ENCODE results near the gene INHBB. TPM values are rescaled to one million over a fixed set of nuclear protein-coding genes. Genes with fewer than 3 reads are reported as not detected.
"Not testable (repeated sequence)": the region's sequence is repeated elsewhere in the genome, so short reads cannot be mapped to it uniquely, and the experiment has no call there.

The INHBB gene
- total RNA-seq, 1 donor from 2014 or later: 54.8 TPM

GRCh38 chr2:120315367-120316033 is 30.4 kb upstream of the INHBB start:
- no peak for DNase-seq (ENCODE audit: low spot score)

DNA sequence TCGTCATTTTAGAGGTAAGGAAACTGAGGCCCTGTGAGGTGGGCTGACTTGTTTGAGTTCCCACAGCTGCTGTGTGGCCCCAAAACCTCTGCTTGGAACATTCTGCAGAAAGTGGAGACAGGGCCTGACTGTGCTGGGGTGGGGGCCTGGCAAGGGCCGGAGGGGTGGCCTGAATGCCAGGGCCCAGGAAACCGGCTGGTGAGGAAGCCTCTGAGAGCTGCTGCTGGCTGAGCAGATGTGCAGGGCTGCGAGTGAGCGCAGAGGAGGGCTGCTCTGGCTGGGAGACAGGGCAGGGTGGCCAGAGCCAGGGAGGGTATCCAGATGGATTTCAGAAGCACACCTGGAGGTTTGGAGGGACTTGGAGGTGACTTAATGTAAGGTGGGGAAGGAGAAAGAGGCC is 29.9 kb upstream of the INHBB start:
- DNase-seq (ENCODE audit: low spot score): no peak

- no peak for DNase-seq (ENCODE audit: low spot score)
Observed at GRCh38 chr2:120316528-120317179, 29.3 kb upstream of the INHBB start.

- no peak for DNase-seq (ENCODE audit: low spot score)
Observed at GRCh38 chr2:120317180-120317533, 28.8 kb upstream of the INHBB start.

GRCh38 chr2:120317916-120318315 is 28.0 kb upstream of the INHBB start:
- DNase-seq (ENCODE audit: low spot score): no peak

GRCh38 chr2:120318626-120319025 is 27.3 kb upstream of the INHBB start:
- no peak for DNase-seq (ENCODE audit: low spot score)

GRCh38 chr2:120319123-120319522 is 26.8 kb upstream of the INHBB start:
- no peak for DNase-seq (ENCODE audit: low spot score)

GRCh38 chr2:120319686-120320317 is 26.1 kb upstream of the INHBB start:
- no peak for DNase-seq (ENCODE audit: low spot score)

GRCh38 chr2:120320318-120320851 is 25.6 kb upstream of the INHBB start:
- no peak for DNase-seq (ENCODE audit: low spot score)

DNA sequence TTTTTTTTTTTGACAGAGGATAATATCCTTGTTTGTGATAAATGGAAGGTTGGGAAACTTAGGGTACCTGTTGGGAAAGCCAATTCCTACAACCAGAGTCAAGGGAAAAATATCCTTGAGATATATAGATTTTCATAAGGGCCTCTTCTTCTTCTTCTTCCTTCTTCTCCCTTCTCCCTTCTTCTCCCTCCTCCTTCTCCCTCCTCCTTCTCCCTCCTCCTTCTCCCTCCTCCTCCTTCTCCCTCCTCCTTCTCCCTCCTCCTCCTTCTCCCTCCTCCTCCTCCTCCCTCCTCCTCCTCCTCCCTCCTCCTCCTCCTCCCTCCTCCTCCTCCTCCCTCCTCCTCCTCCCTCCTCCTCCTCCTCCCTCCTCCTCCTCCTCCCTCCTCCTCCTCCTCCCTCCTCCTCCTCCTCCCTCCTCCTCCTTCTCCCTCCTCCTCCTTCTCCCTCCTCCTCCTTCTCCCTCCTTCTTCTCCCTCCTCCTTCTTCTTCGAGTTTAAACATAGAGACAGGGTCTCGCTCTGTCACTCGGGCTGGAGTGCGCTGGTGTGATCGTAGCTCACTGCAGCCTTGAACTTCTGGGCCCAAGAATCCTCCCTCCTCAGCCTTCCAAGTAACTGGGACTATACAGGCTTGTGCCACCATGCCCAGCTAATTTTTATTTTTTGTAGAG is 24.9 kb upstream of the INHBB start:
- DNase-seq (ENCODE audit: low spot score): not testable (repeated sequence)

DNA sequence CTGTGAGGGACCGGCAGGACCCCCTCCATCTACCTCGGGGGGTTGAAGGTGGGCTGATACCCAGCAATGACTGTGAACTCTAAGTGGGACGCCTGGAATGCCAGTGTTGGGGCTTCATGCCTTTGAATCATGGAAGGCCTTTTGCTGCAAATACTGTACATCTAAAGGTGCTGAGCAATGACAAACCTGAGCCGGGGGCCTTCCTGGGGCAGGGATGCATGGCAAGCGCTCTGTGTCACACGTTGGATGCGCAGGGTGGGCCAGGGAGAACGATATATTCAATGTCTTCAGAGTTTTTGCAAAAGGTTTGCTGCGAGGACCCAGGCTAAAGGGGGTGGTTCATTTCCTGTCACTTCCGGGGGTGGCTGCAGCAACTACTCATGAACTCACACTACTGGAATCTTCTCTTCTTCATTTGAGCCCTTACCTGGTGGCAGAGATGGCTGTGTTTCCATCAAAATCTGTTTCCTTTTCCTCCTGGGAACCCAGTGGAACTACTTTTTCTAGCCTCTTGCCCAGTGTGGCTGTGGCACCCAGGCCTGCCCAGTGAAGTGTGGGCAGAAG is 24.1 kb upstream of the INHBB start:
- DNase-seq (ENCODE audit: low spot score): no peak

- DNase-seq (ENCODE audit: low spot score): no peak
Observed at GRCh38 chr2:120322329-120322728, 23.6 kb upstream of the INHBB start.

- no peak for DNase-seq (ENCODE audit: low spot score)
Observed at GRCh38 chr2:120323214-120323613, 22.7 kb upstream of the INHBB start.

DNA sequence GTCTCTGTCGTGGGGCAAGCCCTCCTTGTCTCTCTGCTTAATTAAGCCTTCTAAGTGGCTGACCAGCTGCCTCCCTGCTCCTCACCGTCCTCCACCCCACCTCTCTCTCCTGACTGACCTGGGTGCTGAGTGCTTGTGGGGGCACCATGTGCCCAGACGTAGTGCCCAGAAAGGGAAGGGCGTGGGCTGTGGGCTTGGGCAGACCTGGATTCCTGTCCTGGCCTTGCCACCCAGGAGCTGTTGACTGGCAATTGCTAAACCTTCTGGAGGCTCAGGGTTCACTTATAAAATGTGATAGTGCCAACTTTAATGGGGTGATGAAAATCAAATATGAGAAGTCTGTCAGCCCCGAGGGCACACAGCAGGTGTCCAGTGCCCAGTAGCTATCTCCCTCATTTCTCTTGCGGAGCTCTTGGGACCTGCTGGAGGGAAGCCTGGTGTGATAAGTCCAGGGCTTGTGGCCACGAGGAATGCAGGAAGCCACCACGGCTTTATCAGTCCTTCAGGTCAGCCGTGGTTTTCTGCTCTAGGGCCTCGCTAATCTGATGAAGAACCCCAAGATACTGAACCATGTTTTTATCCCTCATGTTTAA is 22.0 kb upstream of the INHBB start:
- no peak for DNase-seq (ENCODE audit: low spot score)

GRCh38 chr2:120324933-120325332 is 21.0 kb upstream of the INHBB start:
- no peak for DNase-seq (ENCODE audit: low spot score)

- no peak for DNase-seq (ENCODE audit: low spot score)
Observed at GRCh38 chr2:120326066-120326465, 19.9 kb upstream of the INHBB start.

DNA sequence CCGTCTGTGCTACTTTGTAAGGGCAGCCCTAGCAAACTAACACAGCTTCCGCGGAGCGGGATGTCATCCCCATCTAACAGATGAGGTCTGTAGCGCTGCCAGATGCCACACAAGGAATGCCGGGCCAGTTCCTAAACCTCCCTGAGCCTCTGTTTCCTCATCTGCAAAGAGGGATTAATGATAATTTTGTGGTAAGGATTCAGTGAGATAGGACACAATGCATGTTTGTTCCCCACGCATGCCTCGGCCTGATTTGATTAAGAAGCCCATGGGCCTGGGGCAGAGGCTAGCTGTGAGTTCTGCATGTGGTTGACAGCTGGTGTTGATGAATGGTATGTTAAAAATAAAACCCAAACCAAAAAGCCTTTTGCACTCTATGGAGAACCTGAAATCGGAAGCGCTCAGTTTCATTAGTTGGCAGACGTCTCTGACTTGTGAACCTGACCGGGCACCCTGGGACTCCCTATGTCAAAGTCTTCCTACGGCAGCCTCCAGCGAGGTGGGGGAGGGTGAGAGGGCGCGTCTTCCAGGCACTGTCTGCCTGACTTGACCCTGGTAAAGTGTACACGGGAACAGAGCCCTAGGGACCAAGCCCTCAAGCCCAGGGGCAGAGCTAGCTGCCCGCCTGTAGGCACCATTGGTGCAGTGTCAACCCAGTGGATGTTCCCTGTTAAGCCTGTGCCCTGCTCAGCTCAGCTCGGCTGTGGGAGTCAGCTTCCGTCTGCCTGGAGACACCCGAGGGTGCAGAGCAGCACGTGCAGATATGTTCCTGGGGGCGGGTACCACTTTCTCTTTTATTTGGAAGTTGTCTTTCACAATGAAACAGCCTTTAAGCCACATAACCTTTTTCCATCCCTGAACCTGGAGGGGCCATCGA is 14.8 kb upstream of the INHBB start:
- DNase-seq (ENCODE audit: low spot score): no peak

DNA sequence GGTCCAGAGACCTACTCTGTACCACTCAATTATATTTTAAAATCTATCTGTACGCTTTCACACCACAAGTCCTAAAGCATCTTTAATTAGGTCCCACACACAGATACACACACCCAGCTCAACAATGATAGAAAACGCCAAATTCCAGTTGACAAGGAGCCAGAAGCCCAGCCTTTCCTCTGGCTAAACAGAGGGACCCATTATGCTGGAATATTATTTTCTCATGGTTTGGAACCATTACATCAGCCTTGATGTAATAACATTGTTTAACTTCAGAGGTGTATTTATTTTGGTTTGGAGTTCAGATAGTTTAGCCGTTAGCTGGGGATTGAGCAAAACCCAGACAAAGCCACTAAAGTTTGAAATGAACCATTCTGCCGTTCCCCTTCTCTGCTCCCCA is 14.0 kb upstream of the INHBB start:
- no peak for DNase-seq (ENCODE audit: low spot score)

DNA sequence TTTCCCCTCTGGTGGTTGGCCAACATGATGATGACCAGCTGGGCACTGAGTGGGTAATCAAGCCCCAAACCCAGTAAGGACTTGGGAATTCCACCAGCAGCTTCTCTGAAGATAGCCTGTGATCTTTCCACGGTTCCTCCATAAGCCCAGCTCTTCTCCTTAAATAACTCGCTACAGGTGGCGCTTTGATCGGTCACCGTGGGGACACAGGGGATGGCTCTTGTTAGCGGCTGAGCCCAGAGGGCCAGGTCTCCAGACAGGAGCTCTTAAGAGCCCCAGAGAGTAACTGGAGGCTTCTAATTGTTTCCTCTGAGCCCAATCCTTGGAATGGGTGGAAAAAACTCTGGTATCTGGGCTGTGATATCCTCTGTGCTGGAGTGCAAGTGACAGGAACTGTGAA is 13.6 kb upstream of the INHBB start:
- no peak for DNase-seq (ENCODE audit: low spot score)

DNA sequence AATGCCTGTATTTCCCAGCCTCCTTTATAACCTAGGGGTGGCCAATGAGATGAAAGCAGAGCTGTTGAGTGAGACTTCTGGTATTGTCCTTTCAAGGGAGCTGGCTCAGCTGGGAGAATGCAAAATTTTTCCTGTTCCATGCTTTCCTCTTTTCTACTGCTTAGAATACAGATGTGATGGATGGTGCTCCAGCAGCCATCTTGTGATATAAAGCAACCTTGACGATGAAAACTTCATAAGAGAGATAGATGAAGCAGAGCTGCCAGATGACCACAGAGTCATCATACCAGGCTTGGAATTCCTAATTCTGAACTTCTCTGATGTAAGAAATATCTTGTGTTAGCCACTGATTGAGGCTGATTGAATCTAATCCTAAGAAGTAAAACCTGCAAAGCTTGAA is 11.9 kb upstream of the INHBB start:
- DNase-seq (ENCODE audit: low spot score): no peak

Measured in mesenteric fat pad (tissue), 1 donor.